ENCODE data around the gene CPAMD8. TPM values are rescaled to one million over a fixed set of nuclear protein-coding genes. Genes with fewer than 3 reads are reported as not detected.

CPAMD8 gene
- total RNA-seq, 1 experiment from 2014 or later: 19.8 TPM

DNA sequence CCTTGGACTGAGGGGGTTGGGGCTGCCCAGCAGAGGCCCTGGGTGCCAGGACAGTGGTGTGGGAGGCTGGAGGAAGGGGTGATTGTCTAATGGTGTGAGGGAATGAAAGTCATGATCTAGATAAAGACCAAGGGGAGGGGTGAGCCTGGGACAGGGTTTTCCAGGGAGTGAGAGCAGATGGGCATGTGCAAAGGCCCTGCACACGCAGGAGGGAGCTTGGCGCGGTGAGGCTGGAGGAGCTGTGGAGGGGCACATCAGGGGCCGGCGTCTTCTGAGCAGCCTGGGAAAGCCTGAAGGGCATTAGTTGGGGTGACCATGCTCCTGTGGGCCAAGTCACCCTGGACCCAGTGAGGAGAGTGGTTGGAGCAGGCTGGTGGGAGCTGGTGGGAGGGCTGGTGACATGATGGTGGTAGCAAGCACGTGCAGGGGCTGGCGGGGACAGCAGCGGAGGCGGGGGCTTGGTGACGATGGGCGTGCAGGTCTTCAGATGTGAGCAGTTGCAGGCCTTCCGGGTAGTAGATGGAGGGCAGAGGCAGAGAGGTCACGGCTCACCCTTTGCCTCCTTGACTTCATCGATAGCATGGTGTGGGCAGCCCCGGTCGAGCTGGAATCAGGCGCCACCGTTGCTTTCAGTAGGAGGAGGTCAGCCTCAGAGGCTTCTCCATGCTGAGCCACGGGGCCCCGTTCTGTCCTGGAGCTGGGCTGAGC, 158.0 kb downstream of the CPAMD8 start:
- in situ Hi-C loops (cut with HindIII; ENCODE audit: low sequenced_read_pairs): loop anchor here (10.0 kb wide), 1 partner anchor 74 kb away; no protein-coding TSS in a partner anchor
- DNase-seq (ENCODE audit: low spot score): no peak

DNA sequence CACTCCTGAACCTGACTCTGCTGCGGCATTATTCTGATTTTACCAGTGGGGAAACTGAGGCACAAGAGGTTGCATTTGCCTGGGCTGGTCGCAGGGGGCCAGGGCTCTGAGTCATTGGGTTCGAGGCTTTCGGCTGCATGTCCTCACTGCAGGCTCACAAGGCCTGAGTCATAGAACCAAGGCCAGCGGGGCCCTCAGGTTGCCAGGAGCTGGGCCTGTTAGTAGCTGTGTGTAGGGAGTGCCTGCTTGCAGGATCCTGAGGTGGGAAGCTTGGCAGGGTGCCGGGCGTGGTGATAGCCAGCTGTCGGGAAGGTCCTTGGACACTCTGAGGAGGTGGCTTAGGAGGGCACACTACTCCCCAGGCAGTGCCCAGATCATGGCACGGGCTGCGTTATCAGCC, 159.4 kb downstream of the CPAMD8 start:
- DNase-seq (ENCODE audit: low spot score): no peak
- in situ Hi-C loops (cut with HindIII; ENCODE audit: low sequenced_read_pairs): loop anchor here (10.0 kb wide), 1 partner anchor 72 kb away; no protein-coding TSS in a partner anchor

DNA sequence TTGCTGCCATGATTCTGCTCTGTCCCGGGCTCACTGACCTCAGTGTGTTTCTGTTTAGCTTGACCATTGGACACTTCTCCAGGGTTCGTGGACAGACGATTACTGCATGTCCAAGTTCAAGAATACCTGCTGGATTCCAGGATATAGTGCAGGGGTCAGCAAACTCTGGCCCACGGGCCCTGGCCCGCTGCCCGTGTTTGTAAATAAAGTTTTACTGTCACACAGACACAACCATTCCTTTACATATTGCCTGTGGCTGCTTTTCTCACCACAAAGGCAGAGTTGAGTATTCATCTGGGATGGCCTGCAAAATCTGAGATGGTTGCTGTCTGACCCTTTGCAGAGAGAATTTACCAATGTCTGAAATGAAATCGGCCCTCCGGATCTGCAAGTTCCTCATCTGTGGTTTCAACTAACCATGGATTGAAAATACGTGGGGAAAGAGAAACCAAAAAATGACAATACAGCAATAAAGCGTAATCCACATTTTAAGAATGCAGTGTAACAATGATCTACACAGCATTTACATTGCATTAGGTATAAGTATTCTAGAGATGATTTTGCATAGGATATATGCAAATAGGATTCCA, 163.7 kb downstream of the CPAMD8 start:
- no peak for DNase-seq (ENCODE audit: low spot score)
- in situ Hi-C loops (cut with HindIII; ENCODE audit: low sequenced_read_pairs): loop anchor here (10.0 kb wide), 1 partner anchor 68 kb away; no protein-coding TSS in a partner anchor

DNA sequence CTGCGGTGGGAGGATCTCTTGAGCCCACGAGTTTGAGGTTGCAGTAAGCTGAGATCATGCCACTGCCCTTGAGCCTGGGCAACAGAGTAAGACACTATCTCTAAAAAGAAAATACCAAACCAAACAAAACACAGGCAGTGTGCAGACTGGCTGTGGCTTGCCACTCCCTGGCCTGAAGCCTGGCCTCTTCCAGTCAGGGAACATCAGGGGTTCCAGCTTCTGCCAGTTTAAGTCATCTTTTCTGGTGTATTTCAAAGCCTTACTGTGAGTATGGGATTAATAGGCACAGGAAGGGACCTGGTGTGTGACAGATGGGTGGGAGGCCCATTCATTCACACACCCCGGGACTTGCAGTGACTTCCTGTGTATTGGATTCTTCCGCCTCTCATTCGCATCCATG, 164.8 kb downstream of the CPAMD8 start:
- peak; percentile 74 for DNase-seq (ENCODE audit: low spot score)
- in situ Hi-C loops (cut with HindIII; ENCODE audit: low sequenced_read_pairs): loop anchor here (10.0 kb wide), 1 partner anchor 67 kb away; no protein-coding TSS in a partner anchor

DNA sequence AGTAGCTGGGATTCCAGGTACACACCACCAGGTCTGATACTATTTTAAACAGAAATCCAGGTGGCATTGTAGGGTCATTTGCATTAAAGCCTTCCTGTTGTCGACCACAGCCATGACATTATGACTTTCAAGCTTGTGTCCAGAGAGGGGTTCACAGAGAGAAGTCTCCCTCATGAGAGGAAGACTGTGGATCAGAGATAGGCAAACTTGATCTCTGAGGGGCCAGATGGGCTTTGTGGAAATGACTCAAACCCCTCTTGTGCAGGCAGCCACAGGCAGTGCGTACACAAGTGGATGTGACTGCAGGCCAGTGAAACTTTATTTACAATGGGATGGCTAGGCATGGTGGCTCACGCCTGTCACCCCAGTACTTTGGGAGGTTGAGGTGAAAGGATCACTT, 165.6 kb downstream of the CPAMD8 start:
- in situ Hi-C loops (cut with HindIII; ENCODE audit: low sequenced_read_pairs): loop anchor here (10.0 kb wide), 1 partner anchor 66 kb away; no protein-coding TSS in a partner anchor
- DNase-seq (ENCODE audit: low spot score): no peak

DNA sequence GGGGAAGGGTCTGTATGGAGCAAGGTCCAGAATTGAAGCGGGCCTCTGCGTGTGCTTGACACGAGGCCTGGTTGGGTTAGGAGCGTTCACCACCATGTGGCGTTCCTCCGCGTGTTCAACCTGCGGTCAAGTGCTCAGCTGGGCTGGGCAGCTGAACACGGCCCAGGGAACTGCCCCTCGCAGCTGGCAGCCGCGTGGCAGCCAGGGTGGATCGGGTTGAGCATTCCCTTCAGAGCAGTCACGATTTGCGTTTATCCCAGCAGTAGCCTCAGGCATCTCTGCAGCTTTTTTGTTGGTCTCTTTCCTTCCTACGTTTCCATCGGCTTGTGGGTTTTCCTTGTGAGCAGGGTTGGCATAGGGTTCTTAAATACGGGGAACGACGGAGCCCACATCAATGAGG, 166.5 kb downstream of the CPAMD8 start:
- in situ Hi-C loops (cut with HindIII; ENCODE audit: low sequenced_read_pairs): loop anchor here (10.0 kb wide), 1 partner anchor 65 kb away; no protein-coding TSS in a partner anchor
- DNase-seq (ENCODE audit: low spot score): no peak

DNA sequence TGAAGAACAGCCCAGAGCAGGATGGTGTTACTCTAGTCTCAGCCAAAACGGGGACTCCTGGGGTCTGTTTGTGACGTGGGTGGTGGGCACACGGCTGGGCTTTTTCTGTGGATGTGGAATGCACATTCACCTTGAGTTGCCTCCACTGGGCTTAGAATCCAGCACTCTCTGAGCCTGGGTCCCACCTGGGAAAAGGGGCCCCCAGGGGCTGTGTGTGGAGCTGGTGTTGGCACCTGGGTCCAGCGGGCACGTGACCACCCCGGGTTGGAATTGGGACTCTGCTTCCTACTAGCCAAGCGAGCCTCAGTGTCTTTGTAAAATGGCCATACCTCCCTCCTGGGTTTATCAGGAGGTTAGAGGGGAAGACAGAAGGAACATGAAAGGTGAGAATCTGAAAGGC, 167.0 kb downstream of the CPAMD8 start:
- no peak for DNase-seq (ENCODE audit: low spot score)
- in situ Hi-C loops (cut with HindIII; ENCODE audit: low sequenced_read_pairs): loop anchor here (10.0 kb wide), 1 partner anchor 65 kb away; no protein-coding TSS in a partner anchor

DNA sequence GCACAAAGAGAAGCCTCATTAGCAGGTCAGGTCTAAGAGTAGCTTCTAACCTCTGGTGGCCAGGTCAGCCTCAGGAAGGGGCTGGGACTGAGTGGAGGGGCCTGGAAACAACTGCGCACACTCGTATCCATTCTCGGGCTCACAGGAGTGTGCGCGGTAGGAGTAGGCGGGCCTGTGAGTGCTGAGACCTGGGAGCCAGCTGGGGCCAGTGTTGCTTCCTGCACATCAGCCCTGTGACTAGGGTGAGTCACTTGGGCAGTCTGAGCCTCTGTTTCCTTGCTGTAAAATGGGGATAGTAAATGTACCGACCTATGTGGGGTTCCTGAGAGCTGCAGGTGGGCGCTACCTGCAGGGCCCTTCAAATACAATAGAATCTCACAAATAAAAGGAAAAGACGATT, 170.5 kb downstream of the CPAMD8 start:
- no peak for DNase-seq (ENCODE audit: low spot score)
- in situ Hi-C loops (cut with HindIII; ENCODE audit: low sequenced_read_pairs): no loop called here

DNA sequence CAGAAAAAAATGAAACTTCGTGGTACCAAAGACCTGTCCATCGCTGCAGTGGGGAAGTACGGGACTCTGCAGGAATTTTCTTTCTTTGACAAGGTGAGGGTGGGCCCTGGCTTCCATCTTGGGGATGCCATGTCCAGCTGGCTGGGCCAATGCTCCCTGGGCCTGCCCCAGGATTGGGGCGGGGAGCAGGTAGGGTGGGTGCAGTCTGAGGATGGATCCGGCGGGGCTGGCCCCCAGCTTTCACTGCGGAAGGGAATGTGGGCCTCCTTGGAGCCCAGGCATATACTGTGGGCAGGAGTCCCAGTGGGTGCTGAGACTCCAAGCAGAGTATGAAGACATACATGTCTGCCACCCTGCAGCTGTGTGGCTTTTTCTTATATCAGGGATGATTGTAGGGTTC, 173.5 kb downstream of the CPAMD8 start:
- in situ Hi-C loops (cut with HindIII; ENCODE audit: low sequenced_read_pairs): no loop called here
- no peak for DNase-seq (ENCODE audit: low spot score)

DNA sequence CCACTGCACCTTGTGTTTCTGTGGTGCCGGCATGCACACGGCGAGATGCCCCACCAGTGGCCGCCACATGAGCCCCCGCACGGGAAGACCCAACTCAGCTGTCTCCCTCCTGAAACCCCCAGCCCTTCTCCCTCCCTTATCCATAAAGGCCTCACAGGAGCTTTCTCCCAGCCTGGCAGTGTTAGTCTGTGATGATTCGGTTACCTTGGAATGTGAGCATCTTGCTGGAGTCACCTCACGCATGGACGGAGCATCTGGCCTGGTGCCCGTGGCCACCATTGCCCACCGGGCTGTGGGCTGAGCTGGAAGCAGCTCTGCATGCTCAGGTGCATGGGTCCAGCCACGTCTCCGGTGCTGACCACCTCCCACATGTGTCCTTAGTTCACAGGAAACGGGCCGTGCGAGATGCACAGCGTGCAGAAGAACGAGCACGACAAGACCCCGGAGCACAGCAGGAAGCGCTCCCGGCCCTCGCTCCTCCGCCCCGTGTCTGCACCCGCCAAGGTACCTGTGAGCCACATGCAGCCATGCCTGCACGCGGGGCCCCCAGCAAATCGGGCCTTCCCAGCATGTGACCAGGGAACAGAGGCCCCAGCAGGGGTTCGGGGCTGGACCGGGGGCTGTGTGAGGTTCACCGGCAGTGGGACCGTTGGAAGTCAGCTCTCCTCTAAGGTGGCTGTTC, 175.4 kb downstream of the CPAMD8 start:
- DNase-seq (ENCODE audit: low spot score): no peak
- in situ Hi-C loops (cut with HindIII; ENCODE audit: low sequenced_read_pairs): no loop called here

DNA sequence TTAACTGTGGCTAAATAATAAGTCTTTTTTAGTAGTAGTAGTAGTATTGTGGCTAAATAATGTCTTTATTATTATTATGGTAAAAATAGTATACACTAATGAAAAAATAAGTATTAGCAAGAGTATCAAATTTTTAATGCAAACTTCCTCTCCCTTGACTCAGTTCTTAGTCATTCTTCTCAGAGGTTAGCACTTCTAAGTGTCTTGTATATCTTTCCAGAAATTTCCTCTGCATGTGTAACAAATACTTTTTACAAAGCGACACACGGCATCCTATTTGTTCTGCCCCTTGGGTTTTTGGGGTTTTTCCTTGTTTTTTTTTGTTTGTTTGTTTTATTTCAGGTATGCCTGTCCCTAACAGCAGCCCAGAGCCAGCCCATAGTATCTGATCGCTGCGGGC, 176.5 kb downstream of the CPAMD8 start:
- in situ Hi-C loops (cut with HindIII; ENCODE audit: low sequenced_read_pairs): no loop called here
- DNase-seq (ENCODE audit: low spot score): no peak

DNA sequence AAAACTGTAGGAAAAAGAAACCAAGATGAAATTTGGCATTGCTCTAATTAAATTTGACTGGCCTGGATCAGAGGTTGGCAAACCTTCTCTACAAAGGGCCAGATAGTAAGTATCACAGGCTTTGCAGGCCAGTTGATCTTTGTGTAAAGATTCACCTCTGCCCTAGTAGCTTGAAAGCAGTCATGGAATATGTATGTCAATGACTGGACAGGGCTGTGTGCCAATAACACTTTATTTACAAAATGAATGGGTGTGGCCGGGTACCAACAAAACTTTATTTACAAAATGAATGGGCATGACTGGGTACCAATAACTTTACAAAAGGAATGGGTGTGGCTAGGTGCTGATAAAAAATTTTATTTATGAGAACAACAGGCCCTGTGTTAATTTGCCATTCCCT, 177.4 kb downstream of the CPAMD8 start:
- DNase-seq (ENCODE audit: low spot score): no peak
- in situ Hi-C loops (cut with HindIII; ENCODE audit: low sequenced_read_pairs): no loop called here

DNA sequence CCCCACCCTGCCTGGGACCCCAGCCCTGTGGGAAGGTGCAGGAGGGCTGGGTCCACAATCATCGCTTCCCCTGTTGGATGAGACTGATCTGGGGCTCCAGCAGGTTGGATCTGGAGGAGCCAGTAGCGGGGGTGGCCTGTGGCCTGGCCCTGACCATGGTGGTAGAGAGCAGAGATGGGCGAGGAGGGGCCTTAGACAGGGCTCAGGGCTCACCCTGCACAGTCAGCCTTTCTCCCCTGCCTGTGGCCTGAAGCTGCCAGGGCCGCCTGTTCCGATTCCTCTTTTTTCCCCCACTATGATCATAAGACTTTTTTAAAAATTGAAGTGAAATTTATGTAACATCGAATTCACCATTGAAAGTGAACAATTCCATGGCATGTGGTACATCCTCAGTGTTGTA, 179.2 kb downstream of the CPAMD8 start:
- DNase-seq (ENCODE audit: low spot score): no peak
- in situ Hi-C loops (cut with HindIII; ENCODE audit: low sequenced_read_pairs): no loop called here

DNA sequence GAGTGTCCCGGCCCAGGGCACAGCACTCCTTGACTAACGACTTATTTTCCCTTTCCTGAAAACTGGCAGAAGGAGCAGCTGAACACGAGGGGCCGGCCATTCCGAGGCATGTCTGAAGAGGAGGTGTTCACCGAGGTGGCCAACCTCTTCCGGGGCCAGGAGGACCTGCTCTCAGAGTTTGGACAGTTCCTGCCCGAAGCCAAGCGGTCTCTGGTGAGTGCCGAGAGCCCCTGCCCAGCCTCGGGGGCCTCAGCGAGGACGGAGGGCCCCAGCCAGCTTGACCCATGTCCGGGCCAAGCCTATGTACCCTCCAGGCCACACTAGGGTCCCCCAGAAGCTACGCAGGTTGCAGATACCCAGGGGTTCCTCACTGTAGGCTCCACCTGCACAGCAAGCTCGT, 179.7 kb downstream of the CPAMD8 start:
- in situ Hi-C loops (cut with HindIII; ENCODE audit: low sequenced_read_pairs): no loop called here

More for the DNA sequence above, 179.7 kb downstream of the CPAMD8 start:
- no peak for DNase-seq (ENCODE audit: low spot score)

Other genes with a start within 250 kb of the CPAMD8 start
- 18.6 and 31.6 TPM in 2 replicates for gene SIN3B, start 197.4 kb downstream of the CPAMD8 start, total RNA-seq (2014; rRNA removed; shearing (Covaris generic))
- not detected in 2 replicates for gene F2RL3, start 137.8 kb downstream of the CPAMD8 start, total RNA-seq (2014; rRNA removed; shearing (Covaris generic))
- gene HAUS8, start 48.6 kb upstream of the CPAMD8 start, total RNA-seq (2014; rRNA removed; shearing (Covaris generic)): 8.9 and 16.1 TPM in 2 replicates
- 22.0 and 24.4 TPM in 2 replicates for gene MYO9B, start 49.0 kb upstream of the CPAMD8 start, total RNA-seq (2014; rRNA removed; shearing (Covaris generic))
- gene USE1, start 188.5 kb upstream of the CPAMD8 start, total RNA-seq (2014; rRNA removed; shearing (Covaris generic)): 22.0 and 29.7 TPM in 2 replicates
- 14.8 and 21.7 TPM in 2 replicates for gene OCEL1, start 199.4 kb upstream of the CPAMD8 start, total RNA-seq (2014; rRNA removed; shearing (Covaris generic))
- 232 and 271 TPM in 2 replicates for gene NR2F6, start 219.1 kb upstream of the CPAMD8 start, total RNA-seq (2014; rRNA removed; shearing (Covaris generic))
- gene USHBP1, start 237.9 kb upstream of the CPAMD8 start, total RNA-seq (2014; rRNA removed; shearing (Covaris generic)): 0.41 and 4.9 TPM in 2 replicates
- gene BABAM1, start 240.6 kb upstream of the CPAMD8 start, total RNA-seq (2014; rRNA removed; shearing (Covaris generic)): 166 and 237 TPM in 2 replicates